NT2/D1 (cell line): ENCODE results near the gene SF3B1.

ENCODE experiments used
- SUZ12 ChIP-seq: IDR thresholded peaks from 2 replicates; pipeline ENCODE4 v1.6.1; 2011; ENCODE audit not compliant: insufficient read length, insufficient read depth; ENCODE audit errors: extremely low read depth
- YY1 ChIP-seq: IDR thresholded peaks from 2 replicates; pipeline ENCODE4 v1.6.1; 2011; ENCODE audit not compliant: insufficient read length, insufficient read depth
- ZNF274 ChIP-seq: IDR thresholded peaks from 2 replicates; pipeline ENCODE4 v1.6.1; 2011; ENCODE audit warnings: mild to moderate bottlenecking, low read depth, low read length

DNA sequence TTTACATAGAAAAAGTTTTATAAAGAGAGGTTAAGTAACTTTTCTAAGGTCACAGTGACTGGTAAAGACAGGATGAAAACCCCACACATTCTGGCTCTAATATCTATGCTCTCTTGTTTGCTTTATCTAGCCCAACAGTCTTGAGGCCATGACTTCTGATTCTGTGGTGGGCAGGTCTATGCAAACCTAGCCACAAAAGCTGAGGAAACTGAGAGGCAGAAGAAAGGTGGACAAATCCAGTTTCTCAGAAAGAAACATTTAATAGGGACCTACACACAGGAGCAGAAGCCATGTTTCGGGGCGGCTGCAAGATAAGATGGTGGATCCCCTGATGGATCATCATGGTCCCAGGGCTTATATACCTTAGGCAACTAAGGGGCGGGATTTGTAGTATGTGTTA is 43.0 kb upstream of the SF3B1 start:
- TF ChIP-seq YY1, result no peak
- no peak for TF ChIP-seq ZNF274
- no peak for TF ChIP-seq SUZ12
